HAP-1 (cell line): ENCODE results near the gene R3HDM1.
"Not testable (repeated sequence)": the region's sequence is repeated elsewhere in the genome, so short reads cannot be mapped to it uniquely, and the experiment has no call there.

Experiments used
- DNase-seq, 2 experiments: peaks; one replicate each; pipeline ENCODE4 v3.0.0-alpha.2; 2016 to 2020; ENCODE audit warnings: low spot score in 2 of 2
- H3K27me3 ChIP-seq: fragments of 250-450 bp; sonication (Bioruptor Pico); 2 replicates; pipeline ENCODE4 v1.5.1; 2020; ENCODE audit warnings: low read depth, mild to moderate bottlenecking, moderate library complexity
- H3K36me3 ChIP-seq: fragments of 250-450 bp; sonication (Bioruptor Pico); replicated peaks from 2 replicates; pipeline ENCODE4 v1.5.1; 2020; ENCODE audit warnings: mild to moderate bottlenecking
- H3K4me1 ChIP-seq: fragments of 250-450 bp; sonication (Bioruptor Pico); 2 replicates; pipeline ENCODE4 v1.5.1; 2020; ENCODE audit warnings: mild to moderate bottlenecking
- H3K4me3 ChIP-seq: fragments of 250-450 bp; sonication (Bioruptor Pico); 2 replicates; pipeline ENCODE4 v1.5.1; 2020; ENCODE audit warnings: mild to moderate bottlenecking, moderate library complexity
- H3K9me3 ChIP-seq: fragments of 250-450 bp; sonication (Bioruptor Pico); 2 replicates; pipeline ENCODE4 v1.5.1; 2020; ENCODE audit warnings: mild to moderate bottlenecking, moderate library complexity
- in situ Hi-C: fragments of 300-500 bp; cut with MboI; formaldehyde crosslinking; loops from 3 replicates; pipeline ENCODE4 v1.14.3; 2020; ENCODE audit warnings: low sequenced_read_pairs, inconsistent platforms, mixed read lengths

The R3HDM1 gene

DNA sequence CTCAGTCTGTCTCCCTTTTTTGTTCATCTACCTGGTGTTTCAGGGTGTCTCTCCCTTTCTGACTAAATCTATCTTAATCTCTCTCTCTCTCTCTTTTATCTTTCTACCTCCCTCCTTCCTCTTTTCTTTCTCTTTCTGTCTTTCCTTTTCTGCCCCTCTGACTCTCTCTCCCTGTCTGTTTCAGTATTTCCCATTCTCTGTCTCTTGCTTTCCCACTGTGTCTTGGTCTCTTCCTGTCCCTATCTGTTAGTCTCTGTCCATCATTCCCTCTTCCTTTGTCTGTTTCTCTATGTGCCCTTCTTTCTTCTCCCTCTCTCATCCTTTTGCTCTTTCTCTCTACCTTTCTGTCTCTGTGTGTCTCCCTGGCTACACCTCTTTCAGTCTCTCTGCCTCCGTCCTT, 56.7 kb downstream of the R3HDM1 start:
- DNase-seq = no peak
- H3K9me3 ChIP-seq = no peaks in the 10 kb centered on the region
- peaks cover 13% of the 10 kb centered on the region for H3K4me1 ChIP-seq
- in situ Hi-C loops = no loop called here
- no peaks in the 10 kb centered on the region for H3K36me3 ChIP-seq
- H3K4me3 ChIP-seq = no peak overlapping the region
- no peaks in the 10 kb centered on the region for H3K27me3 ChIP-seq

DNA sequence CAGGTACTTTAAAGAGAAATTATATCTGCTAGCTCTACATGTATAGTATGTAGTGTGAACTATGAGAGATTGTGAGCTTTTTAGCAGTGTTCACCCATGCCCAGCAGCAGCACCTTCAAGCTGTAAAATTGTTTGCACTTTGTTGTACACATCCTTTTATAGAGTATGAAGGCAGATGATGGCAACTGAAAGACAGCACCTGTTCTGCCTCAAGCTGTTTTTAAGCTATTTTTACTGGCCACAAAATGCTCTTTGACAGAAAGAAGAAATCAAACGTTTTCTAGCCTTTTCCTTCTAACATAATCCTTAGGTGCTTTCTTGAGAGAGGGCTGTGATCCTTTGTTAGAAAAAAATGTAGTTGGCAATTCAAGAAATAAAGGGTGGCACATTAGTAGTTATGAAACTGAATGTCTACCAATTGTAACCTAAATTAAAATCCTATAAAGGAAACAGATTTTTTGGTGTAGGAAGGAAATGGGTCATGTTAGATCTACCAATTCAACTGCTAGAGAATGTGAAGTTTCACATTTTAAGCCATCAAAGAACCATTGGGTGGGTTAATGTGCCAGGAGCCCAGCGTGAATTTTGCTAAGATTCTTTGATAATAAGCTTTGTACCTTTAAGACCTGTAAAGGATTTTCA, 59.5 kb downstream of the R3HDM1 start:
- no peak for DNase-seq

GRCh38 chr2:135600915-135601314, 69.6 kb downstream of the R3HDM1 start:
- DNase-seq = no peak
- in situ Hi-C loops = no loop called here
- Histone ChIP-seq H3K27me3 (no peaks in the 10 kb centered on the region), H3K4me1 (peaks cover 5% of the 10 kb centered on the region), H3K4me3 (no peak overlapping the region), H3K9me3 (no peaks in the 10 kb centered on the region), H3K36me3 (no peaks in the 10 kb centered on the region; the same call in 1 of the 2 replicates)

More for the DNA sequence above, 59.5 kb downstream of the R3HDM1 start:
- H3K4me1 ChIP-seq = peaks cover 7% of the 10 kb centered on the region
- no peak overlapping the region for H3K4me3 ChIP-seq
- H3K9me3 ChIP-seq = no peaks in the 10 kb centered on the region
- H3K36me3 ChIP-seq = no peaks in the 10 kb centered on the region
- in situ Hi-C loops = no loop called here
- no peaks in the 10 kb centered on the region for H3K27me3 ChIP-seq

DNA sequence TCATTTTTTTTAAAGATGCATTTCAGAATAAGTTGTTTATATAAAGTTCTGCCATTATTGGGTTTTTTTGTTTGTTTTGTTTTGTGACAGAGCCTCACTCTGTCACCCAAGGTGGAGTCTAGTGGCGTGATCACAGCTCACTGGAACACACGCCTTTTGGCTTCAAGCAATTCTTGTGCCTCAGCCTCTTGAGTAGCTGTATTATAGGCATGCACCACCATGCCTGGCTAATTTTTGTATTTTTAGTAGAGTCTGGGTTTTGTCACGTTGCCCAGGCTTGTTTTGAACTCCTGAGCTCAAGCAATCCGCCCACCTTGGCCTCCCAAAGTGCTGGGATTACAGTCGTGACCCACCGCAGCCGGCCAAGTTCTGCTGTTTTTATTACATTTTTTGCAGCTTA, 72.3 kb downstream of the R3HDM1 start:
- H3K9me3 ChIP-seq = no peaks in the 10 kb centered on the region
- no peaks in the 10 kb centered on the region for H3K27me3 ChIP-seq
- no peaks in the 10 kb centered on the region; the same call in 1 of the 2 replicates for H3K36me3 ChIP-seq
- in situ Hi-C loops = no loop called here
- no peak overlapping the region for H3K4me3 ChIP-seq
- peaks cover 5% of the 10 kb centered on the region for H3K4me1 ChIP-seq
- no peak for DNase-seq

DNA sequence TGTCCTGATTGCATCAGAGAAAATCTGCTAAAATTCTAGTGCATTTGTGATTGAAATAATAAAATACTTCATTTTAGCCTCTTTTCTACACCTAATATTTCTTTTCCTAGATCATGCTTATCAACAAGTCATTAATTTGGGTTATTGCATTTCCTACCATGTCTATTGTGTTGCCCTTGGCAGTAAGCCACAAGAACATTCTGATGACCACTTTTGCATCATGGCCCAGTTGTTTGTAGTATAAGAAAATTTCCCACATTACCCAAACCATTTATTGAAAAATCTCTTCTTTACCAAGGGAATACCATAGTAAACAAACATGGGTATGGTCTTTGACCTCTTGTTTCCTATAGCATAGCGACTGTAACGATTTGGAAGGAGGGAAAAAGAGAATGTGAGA, 76.3 kb downstream of the R3HDM1 start:
- no peaks in the 10 kb centered on the region; the same call in 1 of the 2 replicates for H3K36me3 ChIP-seq
- H3K4me1 ChIP-seq = peaks cover 7% of the 10 kb centered on the region
- no peaks in the 10 kb centered on the region for H3K27me3 ChIP-seq
- H3K9me3 ChIP-seq = no peaks in the 10 kb centered on the region
- H3K4me3 ChIP-seq = no peak overlapping the region
- DNase-seq = no peak
- in situ Hi-C loops = no loop called here

DNA sequence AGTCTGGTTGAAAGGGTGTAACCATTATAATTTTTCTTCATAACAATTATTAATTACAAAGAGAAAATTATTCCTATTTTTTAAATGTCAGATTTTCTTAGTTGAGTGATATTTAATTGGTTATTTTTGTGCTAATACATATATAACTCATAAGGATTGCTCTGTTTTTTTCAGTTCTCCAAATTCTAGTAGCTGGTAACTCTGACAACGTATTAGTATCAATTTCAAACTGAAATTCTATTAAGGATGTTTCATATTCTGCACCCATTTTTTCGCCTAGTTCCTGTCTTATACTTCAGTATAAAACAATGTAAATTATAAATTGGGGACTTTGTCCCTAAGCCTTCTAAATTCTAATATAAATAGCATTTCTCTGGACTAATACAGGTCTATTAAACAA, 81.0 kb downstream of the R3HDM1 start:
- in situ Hi-C loops = no loop called here
- no peaks in the 10 kb centered on the region for H3K36me3 ChIP-seq
- H3K4me1 ChIP-seq = peaks cover 9% of the 10 kb centered on the region
- H3K9me3 ChIP-seq = no peaks in the 10 kb centered on the region
- no peak for DNase-seq
- no peaks in the 10 kb centered on the region for H3K27me3 ChIP-seq
- no peak overlapping the region for H3K4me3 ChIP-seq

- Histone ChIP-seq H3K36me3 (no peaks in the 10 kb centered on the region), H3K4me1 (peaks cover 7% of the 10 kb centered on the region), H3K27me3 (no peaks in the 10 kb centered on the region), H3K9me3 (no peaks in the 10 kb centered on the region), H3K4me3 (no peak overlapping the region)
- no peak for DNase-seq
- in situ Hi-C loops = no loop called here
Observed at GRCh38 chr2:135615404-135615803, 84.1 kb downstream of the R3HDM1 start.

GRCh38 chr2:135617501-135618015, 86.3 kb downstream of the R3HDM1 start:
- in situ Hi-C loops = no loop called here
- Histone ChIP-seq H3K27me3 (no peaks in the 10 kb centered on the region), H3K36me3 (peaks cover 3% of the 10 kb centered on the region; the same call in 1 of the 2 replicates), H3K4me3 (no peak overlapping the region), H3K9me3 (no peaks in the 10 kb centered on the region), H3K4me1 (peaks cover 6% of the 10 kb centered on the region)
- no peak for DNase-seq

- Histone ChIP-seq H3K36me3 (peaks cover 3% of the 10 kb centered on the region; the same call in 1 of the 2 replicates), H3K27me3 (no peaks in the 10 kb centered on the region), H3K9me3 (no peaks in the 10 kb centered on the region), H3K4me3 (no peak overlapping the region), H3K4me1 (no peaks in the 10 kb centered on the region)
- no peak for DNase-seq
- in situ Hi-C loops = no loop called here
Observed at GRCh38 chr2:135620198-135620597, 88.9 kb downstream of the R3HDM1 start.

DNA sequence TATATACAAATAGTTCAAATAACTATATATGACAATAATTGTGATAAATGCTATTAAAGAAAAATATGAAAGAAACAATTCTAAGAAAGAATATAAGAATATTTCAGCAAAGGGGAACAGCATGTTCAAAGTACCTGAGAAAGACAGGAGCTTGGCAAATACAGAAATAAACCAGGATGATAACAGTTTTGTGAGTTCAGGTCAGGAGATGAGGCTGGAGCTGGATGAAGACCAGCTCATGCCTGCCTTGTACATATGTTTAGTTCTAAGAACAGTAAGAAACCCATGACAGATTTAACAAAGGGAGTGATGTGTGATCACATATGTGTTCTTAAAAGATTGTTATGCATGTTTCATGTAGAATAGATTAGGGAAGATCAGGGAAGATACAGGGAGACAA, 98.2 kb downstream of the R3HDM1 start:
- in situ Hi-C loops = no loop called here
- no peaks in the 10 kb centered on the region for H3K27me3 ChIP-seq
- no peaks in the 10 kb centered on the region for H3K4me1 ChIP-seq
- no peak for DNase-seq
- peaks cover 5% of the 10 kb centered on the region; the same call in 1 of the 2 replicates for H3K36me3 ChIP-seq
- no peaks in the 10 kb centered on the region for H3K9me3 ChIP-seq
- H3K4me3 ChIP-seq = no peak overlapping the region

DNA sequence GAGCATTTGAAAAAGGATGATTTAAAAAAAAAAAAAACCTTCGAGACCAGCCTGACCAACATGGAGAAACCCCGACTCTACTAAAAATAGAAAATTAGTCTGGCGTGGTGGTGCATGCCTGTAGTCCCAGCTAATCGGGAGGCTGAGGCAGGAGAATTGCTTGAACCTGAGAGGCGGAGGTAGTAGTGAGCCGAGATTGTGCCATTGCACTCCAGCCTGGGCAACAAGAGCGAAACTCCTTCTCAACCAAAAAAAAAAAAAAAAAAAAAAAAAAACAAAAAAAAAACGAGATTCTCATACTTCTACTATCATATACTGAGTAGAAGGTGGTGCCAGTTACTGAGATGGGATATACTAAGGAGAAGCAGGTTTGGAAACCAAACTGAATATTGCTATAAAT, 98.8 kb downstream of the R3HDM1 start:
- H3K9me3 ChIP-seq, in situ Hi-C loops, H3K36me3 ChIP-seq: not testable (repeated sequence)

DNA sequence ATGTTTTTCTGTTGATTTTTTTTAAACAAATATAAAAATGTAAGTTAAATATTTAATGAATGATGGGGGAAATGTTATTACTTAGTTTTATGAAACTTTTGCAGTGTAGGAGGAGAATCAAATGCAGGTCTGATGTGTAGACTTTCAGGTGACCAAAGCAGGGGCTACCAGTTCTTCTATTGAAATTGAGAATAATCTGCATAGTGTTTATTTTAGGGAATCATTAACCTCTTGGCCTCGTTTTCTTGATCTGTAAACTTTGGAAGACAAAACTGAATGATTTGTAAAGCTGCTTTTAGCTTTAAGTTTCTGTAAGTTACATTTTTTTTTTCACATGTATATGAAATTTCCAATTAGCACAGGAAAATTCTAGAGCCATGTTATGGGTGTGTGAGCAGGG, 99.2 kb downstream of the R3HDM1 start:
- H3K27me3 ChIP-seq = no peaks in the 10 kb centered on the region
- no peaks in the 10 kb centered on the region for H3K9me3 ChIP-seq
- no peak overlapping the region for H3K4me3 ChIP-seq
- no peak for DNase-seq
- no peaks in the 10 kb centered on the region for H3K4me1 ChIP-seq
- in situ Hi-C loops = no loop called here
- peaks cover 7% of the 10 kb centered on the region; the same call in 1 of the 2 replicates for H3K36me3 ChIP-seq

More for the DNA sequence above, 98.8 kb downstream of the R3HDM1 start:
- H3K4me1 ChIP-seq, H3K4me3 ChIP-seq, DNase-seq, H3K27me3 ChIP-seq: not testable (repeated sequence)

GRCh38 chr2:135633582-135633981, 102.3 kb downstream of the R3HDM1 start:
- DNase-seq = no peak
- in situ Hi-C loops = no loop called here
- Histone ChIP-seq H3K4me1 (no peaks in the 10 kb centered on the region), H3K27me3 (no peaks in the 10 kb centered on the region), H3K9me3 (no peaks in the 10 kb centered on the region), H3K36me3 (peaks cover 17% of the 10 kb centered on the region), H3K4me3 (no peak overlapping the region)

DNA sequence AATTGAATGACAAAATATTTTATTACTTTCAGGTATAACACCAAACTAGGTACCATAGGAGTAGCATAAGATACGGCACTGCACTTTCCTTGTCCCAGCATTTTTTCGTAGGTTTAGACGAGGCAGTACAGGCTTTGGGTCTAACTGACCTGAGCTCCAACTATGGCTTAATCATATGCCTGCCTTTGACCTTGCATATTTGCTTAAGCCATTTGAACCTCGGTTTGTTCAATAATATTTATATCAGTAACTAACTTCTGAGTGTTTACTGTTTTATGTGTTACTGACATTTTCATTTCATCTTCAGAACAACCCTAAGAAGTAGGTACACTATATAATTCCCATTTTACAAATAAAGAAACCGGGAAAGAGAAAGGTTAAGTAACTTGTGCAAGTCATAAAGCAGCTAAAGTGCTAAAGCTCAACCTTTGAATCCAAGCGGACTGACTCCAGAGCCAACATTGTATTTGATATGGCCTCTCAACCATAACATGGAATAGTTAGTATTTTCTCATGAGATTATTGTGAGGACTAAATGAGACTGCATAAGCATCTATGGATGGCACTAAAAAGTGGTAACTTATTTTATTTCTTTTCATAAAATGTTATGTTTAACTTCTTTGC, 104.0 kb downstream of the R3HDM1 start:
- no peak for DNase-seq
- H3K9me3 ChIP-seq = no peaks in the 10 kb centered on the region
- in situ Hi-C loops = no loop called here
- H3K4me3 ChIP-seq = no peak overlapping the region
- H3K27me3 ChIP-seq = no peaks in the 10 kb centered on the region
- H3K36me3 ChIP-seq = peaks cover 28% of the 10 kb centered on the region
- H3K4me1 ChIP-seq = 0 out of 2 replicates have a peak, but pooled peaks cover 2% of the 10 kb centered on the region
